ENCODE data around the gene SRGAP1.

DNA sequence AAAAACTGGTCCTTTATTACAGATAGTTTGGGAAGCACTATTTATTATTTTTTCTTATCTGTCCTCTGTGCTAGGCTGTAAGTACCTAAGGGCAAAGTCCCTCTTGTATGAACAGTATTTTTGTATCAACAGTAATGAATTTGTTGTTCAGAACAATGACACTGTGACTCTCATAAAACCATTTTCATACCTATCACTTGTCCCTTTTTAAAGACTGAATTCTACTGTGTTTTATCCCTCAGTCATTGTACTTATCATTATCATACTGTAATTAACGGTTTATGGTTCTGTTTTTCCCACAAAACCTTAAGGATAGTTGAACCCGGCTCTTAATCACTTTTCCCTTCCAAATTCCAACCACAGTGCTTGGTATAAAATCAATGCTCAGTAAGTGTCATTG, 69.4 kb downstream of the SRGAP1 start:
- TF ChIP-seq, protein P1, sequence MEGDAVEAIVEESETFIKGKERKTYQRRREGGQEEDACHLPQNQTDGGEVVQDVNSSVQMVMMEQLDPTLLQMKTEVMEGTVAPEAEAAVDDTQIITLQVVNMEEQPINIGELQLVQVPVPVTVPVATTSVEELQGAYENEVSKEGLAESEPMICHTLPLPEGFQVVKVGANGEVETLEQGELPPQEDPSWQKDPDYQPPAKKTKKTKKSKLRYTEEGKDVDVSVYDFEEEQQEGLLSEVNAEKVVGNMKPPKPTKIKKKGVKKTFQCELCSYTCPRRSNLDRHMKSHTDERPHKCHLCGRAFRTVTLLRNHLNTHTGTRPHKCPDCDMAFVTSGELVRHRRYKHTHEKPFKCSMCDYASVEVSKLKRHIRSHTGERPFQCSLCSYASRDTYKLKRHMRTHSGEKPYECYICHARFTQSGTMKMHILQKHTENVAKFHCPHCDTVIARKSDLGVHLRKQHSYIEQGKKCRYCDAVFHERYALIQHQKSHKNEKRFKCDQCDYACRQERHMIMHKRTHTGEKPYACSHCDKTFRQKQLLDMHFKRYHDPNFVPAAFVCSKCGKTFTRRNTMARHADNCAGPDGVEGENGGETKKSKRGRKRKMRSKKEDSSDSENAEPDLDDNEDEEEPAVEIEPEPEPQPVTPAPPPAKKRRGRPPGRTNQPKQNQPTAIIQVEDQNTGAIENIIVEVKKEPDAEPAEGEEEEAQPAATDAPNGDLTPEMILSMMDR (IDR thresholded peaks at IDR 0.05) = no peak
- TF ChIP-seq POLR2AphosphoS5 (IDR thresholded peaks at IDR 0.05) (no peak), EP300 (IDR thresholded peaks at IDR 0.05) (no peak), POLR2A (IDR thresholded peaks at IDR 0.05) (no peak)

Measured in upper lobe of left lung (tissue), 4 donors.